ENCODE data around the gene PHLDB1.

The PHLDB1 gene

GRCh38 chr11:118639899-118640298 lies 32.5 kb downstream of the PHLDB1 start:
- H3K27ac ChIP-seq (replicated peaks) = no peak overlapping the region
- TF ChIP-seq GABPA (IDR thresholded peaks at IDR 0.05; ENCODE audit: low read depth) (no peak), SPI1 (IDR thresholded peaks at IDR 0.05; ENCODE audit: borderline replicate concordance, low read depth) (no peak), CTCF (IDR thresholded peaks at IDR 0.05; ENCODE audit: insufficient read depth, low read length) (no peak), POLR2AphosphoS5 (IDR thresholded peaks at IDR 0.05; ENCODE audit: low read depth) (no peak), REST (IDR thresholded peaks at IDR 0.05; ENCODE audit: insufficient replicate concordance, low read depth) (no peak)
- DNase-seq (ENCODE audit: low read depth in 1 of 2, low spot score in 1 of 2) = no peak

GRCh38 chr11:118640332-118641154 lies 33.1 kb downstream of the PHLDB1 start:
- DNase-seq (ENCODE audit: low read depth in 1 of 2, low spot score in 1 of 2) = no peak
- H3K27ac ChIP-seq (replicated peaks) = no peak overlapping the region
- TF ChIP-seq REST (IDR thresholded peaks at IDR 0.05; ENCODE audit: insufficient replicate concordance, low read depth) (no peak), POLR2AphosphoS5 (IDR thresholded peaks at IDR 0.05; ENCODE audit: low read depth) (no peak), SPI1 (IDR thresholded peaks at IDR 0.05; ENCODE audit: borderline replicate concordance, low read depth) (no peak), GABPA (IDR thresholded peaks at IDR 0.05; ENCODE audit: low read depth) (no peak), CTCF (IDR thresholded peaks at IDR 0.05; ENCODE audit: insufficient read depth, low read length) (no peak)
- no peak overlapping the region for H3K4me3 ChIP-seq (replicated peaks; ENCODE audit: insufficient read depth, low read length)
- H3K27me3 ChIP-seq (ENCODE audit: insufficient read depth, poor library complexity, severe bottlenecking) = peaks cover 6% of the 10 kb centered on the region

More at GRCh38 chr11:118639899-118640298, 32.5 kb downstream of the PHLDB1 start:
- H3K27me3 ChIP-seq (ENCODE audit: insufficient read depth, poor library complexity, severe bottlenecking) = peaks cover 12% of the 10 kb centered on the region
- no peak overlapping the region for H3K4me3 ChIP-seq (replicated peaks; ENCODE audit: insufficient read depth, low read length)

GRCh38 chr11:118641397-118642019 lies 34.1 kb downstream of the PHLDB1 start:
- DNase-seq (ENCODE audit: low read depth in 1 of 2, low spot score in 1 of 2) = no peak
- Histone ChIP-seq H3K27ac (replicated peaks) (no peak overlapping the region), H3K27me3 (ENCODE audit: insufficient read depth, poor library complexity, severe bottlenecking) (peaks cover 3% of the 10 kb centered on the region), H3K4me3 (replicated peaks; ENCODE audit: insufficient read depth, low read length) (no peak overlapping the region)
- TF ChIP-seq SPI1 (IDR thresholded peaks at IDR 0.05; ENCODE audit: borderline replicate concordance, low read depth) (no peak), POLR2AphosphoS5 (IDR thresholded peaks at IDR 0.05; ENCODE audit: low read depth) (no peak), CTCF (IDR thresholded peaks at IDR 0.05; ENCODE audit: insufficient read depth, low read length) (no peak), REST (IDR thresholded peaks at IDR 0.05; ENCODE audit: insufficient replicate concordance, low read depth) (no peak), GABPA (IDR thresholded peaks at IDR 0.05; ENCODE audit: low read depth) (no peak)

Data from HL-60 (cell line).